Adrenal gland (tissue), 12 donors: ENCODE results near the gene HUS1B. TPM values are rescaled to one million over a fixed set of nuclear protein-coding genes. Genes with fewer than 3 reads are reported as not detected.

Experiments
- DNase-seq, 7 donors: peaks; one replicate each; pipeline ENCODE4 v3.0.0-alpha.2; 2019 to 2020
- H3K27ac ChIP-seq, 5 donors: fragments of 200-600 bp; sonication (generic) in 4 of 5; 1 replicate in 3 of 5; 2 replicates in 2 of 5; pipeline versions ENCODE4 v1.5.1 to v1.8.0; 2016 to 2020; ENCODE audit warnings: mild to moderate bottlenecking in 1 of 5
- H3K27me3 ChIP-seq: fragments of 200-600 bp; 2 replicates; pipeline ENCODE4 v1.8.0; 2021
- H3K36me3 ChIP-seq, 2 donors: fragments of 200-600 bp; replicated peaks in 1 of 2; 1 replicate in 1 of 2; 2 replicates in 1 of 2; pipeline versions ENCODE4 v1.5.1 to v1.8.0; 2018 to 2022
- H3K4me1 ChIP-seq, 2 donors: fragments of 200-600 bp; replicated peaks in 1 of 2; 1 replicate in 1 of 2; 2 replicates in 1 of 2; pipeline versions ENCODE4 v1.5.1 to v1.8.0; 2018 to 2021
- H3K4me3 ChIP-seq, 4 donors: fragments of 200-600 bp; sonication (generic) in 3 of 4; one replicate each; pipeline ENCODE4 v1.5.1; 2016 to 2018
- H3K9me3 ChIP-seq, 3 donors: fragments of 200-600 bp; sonication (generic) in 1 of 3; replicated peaks in 1 of 3; 1 replicate in 2 of 3; 2 replicates in 1 of 3; pipeline versions ENCODE4 v1.5.1 to v1.8.0; 2016 to 2021
- POLR2A ChIP-seq, 2 donors: fragments of 450-650 bp; IDR thresholded peaks; one replicate each; pipeline ENCODE4 v1.6.1; 2017; ENCODE audit warnings: antibody characterized with exemption in 2 of 2, mild to moderate bottlenecking in 2 of 2, moderate library complexity in 1 of 2
- WGBS, 4 donors: extraction: QIAGEN DNeasy Blood & Tissue Kit in 2 of 4; methylation state at CpG; one replicate each; pipeline versions ENCODE4 v1.1.5 to v1.1.7; 2013 to 2017; 5-methylcytosine and 5-hydroxymethylcytosine counted together
- intact Hi-C, 2 donors: fragments of 100-400 bp; cut with DNase I; formaldehyde crosslinking; loops; one replicate each; pipeline versions ENCODE4 v1.14.1 to v1.15.0; 2022 to 2023
- polyA plus RNA-seq, 3 donors: library from polyadenylated mRNA; stranded (reverse); fragments of 200-250 nt in 2 of 3; fragments of 350-450 nt in 1 of 3; fragmentation: Illumina TruSeq in 1 of 3; extraction: RNeasy Lipid Tissue Mini Kit (QIAGEN cat#74804) in 1 of 3; gene quantifications; one replicate each; pipeline ENCODE4 v1.2.3, GENCODE V29; 2013 to 2014
- total RNA-seq, 9 donors: library from RNA; depleted of rRNA in 4 of 9; stranded (reverse); fragments of >200 nt in 4 of 9; fragments of 120-200 nt in 1 of 9; fragmentation: NEBNext Ultra II Directional in 1 of 9; extraction: Animal tissue kit (Norgen Biotek cat#: 25700) in 1 of 9; gene quantifications; one replicate each; pipeline versions ENCODE4 v1.1.0 to v1.2.4, GENCODE V29; 2013 to 2023
- TF ChIP-seq, protein P1 (sequence below), 6 experiments: fragments of 450-650 bp in 4 of 6; fragments of 200-600 bp in 2 of 6; sonication (generic) in 1 of 6; IDR thresholded peaks; 1 replicate in 5 of 6; 2 replicates in 1 of 6; pipeline versions ENCODE4 v1.5.1 to v1.8.0; 2016 to 2021; ENCODE audit warnings: antibody characterized with exemption in 6 of 6, mild to moderate bottlenecking in 2 of 6, moderate library complexity in 1 of 6
- donor health status: healthy with polysubstance abuse.
- donor health status: Bipolar disorder and iron deficiency.
- donor health status: DM: yes; HTN: yes; CAD: no.
- donor health status: DM: no; HTN: no; CAD: no.
- donor health status: DM: no; HTN: no; CAD: no.
- donor health status: DM: yes; HTN: yes; CAD: no.

The HUS1B gene
- total and polyA plus RNA-seq, 12 donors: 0.27 to 2.4 (median 0.61) TPM; not detected in 5

DNA sequence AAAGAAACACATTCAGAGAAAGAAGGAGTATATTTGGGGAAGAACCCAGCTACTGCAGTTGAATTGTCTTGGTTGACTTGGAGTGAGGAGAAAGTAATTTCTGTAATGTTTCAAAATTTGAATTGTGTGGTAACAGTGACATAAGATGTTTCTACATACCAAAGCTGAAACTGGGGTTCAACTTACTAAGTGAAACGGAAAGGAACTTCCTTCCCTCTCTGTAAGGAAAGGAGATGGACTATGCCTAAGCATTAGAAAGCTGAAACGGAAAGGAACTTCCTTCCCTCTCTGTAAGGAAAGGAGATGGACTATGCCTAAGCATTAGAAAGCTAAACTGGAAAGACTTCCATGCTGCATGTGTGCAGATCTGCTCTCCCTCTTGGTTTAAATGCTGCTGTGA lies 46.0 kb downstream of the HUS1B start:
- Histone ChIP-seq H3K9me3 (no peaks in the 10 kb centered on the region), H3K36me3 (no peaks in the 10 kb centered on the region), H3K27ac (no peak overlapping the region), H3K4me1 (no peaks in the 10 kb centered on the region), H3K27me3 (no peaks in the 10 kb centered on the region), H3K4me3 (no peak overlapping the region)
- WGBS, 4 donors: 38 to 63% (median 55%) methylated on average over 2 of the region's 2 CpGs
- intact Hi-C loops: no loop called here
- no peak for TF ChIP-seq POLR2A (IDR thresholded peaks at IDR 0.05)
- TF ChIP-seq, protein P1, sequence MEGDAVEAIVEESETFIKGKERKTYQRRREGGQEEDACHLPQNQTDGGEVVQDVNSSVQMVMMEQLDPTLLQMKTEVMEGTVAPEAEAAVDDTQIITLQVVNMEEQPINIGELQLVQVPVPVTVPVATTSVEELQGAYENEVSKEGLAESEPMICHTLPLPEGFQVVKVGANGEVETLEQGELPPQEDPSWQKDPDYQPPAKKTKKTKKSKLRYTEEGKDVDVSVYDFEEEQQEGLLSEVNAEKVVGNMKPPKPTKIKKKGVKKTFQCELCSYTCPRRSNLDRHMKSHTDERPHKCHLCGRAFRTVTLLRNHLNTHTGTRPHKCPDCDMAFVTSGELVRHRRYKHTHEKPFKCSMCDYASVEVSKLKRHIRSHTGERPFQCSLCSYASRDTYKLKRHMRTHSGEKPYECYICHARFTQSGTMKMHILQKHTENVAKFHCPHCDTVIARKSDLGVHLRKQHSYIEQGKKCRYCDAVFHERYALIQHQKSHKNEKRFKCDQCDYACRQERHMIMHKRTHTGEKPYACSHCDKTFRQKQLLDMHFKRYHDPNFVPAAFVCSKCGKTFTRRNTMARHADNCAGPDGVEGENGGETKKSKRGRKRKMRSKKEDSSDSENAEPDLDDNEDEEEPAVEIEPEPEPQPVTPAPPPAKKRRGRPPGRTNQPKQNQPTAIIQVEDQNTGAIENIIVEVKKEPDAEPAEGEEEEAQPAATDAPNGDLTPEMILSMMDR (IDR thresholded peaks at IDR 0.05): no peak
- DNase-seq: no peak

DNA sequence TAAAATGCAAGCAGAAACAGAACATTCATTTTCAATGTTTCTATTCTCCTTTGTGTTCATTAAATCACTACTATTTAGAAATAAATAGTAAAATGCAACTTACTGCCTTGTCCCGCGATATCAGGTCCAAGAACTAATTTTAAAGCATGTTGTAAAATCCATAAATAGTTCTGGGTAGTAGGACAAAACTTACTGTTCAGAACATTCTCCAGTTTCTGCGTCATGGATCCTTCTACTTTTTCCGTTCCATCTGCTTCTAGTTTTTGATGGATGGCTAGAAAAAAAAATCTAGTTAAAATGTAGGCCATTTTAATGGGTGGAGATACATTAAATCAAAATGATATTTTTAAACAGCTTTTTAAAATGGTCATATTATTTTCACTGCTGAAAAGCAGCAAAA lies 47.0 kb downstream of the HUS1B start:
- no peak for DNase-seq
- Histone ChIP-seq H3K4me3 (no peak overlapping the region), H3K4me1 (no peaks in the 10 kb centered on the region), H3K27ac (no peak overlapping the region), H3K9me3 (no peaks in the 10 kb centered on the region), H3K27me3 (no peaks in the 10 kb centered on the region), H3K36me3 (no peaks in the 10 kb centered on the region)
- no peak for TF ChIP-seq POLR2A (IDR thresholded peaks at IDR 0.05)
- TF ChIP-seq, protein P1 (IDR thresholded peaks at IDR 0.05): no peak
- intact Hi-C loops: no loop called here
- 93 to 98% (median 95%) methylated on average over 4 of the region's 4 CpGs for WGBS, 4 donors

DNA sequence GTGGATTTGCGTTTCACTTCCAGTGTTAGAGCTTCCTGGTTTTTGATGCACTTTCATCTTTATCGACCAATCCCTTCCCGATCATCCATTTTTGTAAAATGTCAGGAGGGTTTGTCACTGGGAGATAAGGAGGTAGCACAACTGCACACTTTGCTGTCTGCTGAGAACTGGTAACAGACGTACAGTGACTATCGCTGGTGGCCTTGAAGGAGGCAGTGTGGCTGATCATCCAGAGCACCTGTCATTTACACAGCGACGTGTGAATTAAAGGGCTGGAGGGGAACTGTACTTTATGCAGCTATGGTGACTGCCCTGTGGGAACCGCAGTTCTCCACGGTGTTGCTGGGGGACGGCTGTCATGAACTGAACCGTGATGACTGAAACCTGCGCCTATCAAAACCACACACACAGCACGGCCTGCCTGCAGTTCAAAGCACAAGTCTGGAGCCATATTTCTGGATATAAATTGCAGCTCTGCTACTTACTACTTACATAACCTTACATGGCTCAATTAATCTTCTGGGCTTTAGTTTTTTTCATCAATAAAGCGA lies 50.0 kb downstream of the HUS1B start:
- no peaks in the 10 kb centered on the region for H3K27me3 ChIP-seq
- no peaks in the 10 kb centered on the region for H3K9me3 ChIP-seq
- no peak overlapping the region for H3K4me3 ChIP-seq
- no peak overlapping the region for H3K27ac ChIP-seq
- intact Hi-C loops: no loop called here
- no peaks in the 10 kb centered on the region for H3K36me3 ChIP-seq
- WGBS, 4 donors: 91 to 96% (median 94%) methylated on average over 13 to 14 of the region's 14 CpGs
- no peaks in the 10 kb centered on the region for H3K4me1 ChIP-seq
- no peak for DNase-seq
- no peak for TF ChIP-seq POLR2A (IDR thresholded peaks at IDR 0.05)
- TF ChIP-seq, protein P1 (IDR thresholded peaks at IDR 0.05): no peak

Other genes with a start within 250 kb of the HUS1B start
- 10 to 100 TPM; 12.7 to 23.7 (median 19.6) TPM for gene EXOC2, start 36.0 kb upstream of the HUS1B start, total RNA-seq
- 10 to 100 TPM in 1 of 3 donors, 1 to 10 TPM in 2; 4.9 to 14.6 (median 5.1) TPM for gene EXOC2, start 36.0 kb upstream of the HUS1B start, polyA plus RNA-seq